Embryonic facial prominence (tissue), 1 donor: ENCODE results near the gene ZEB2.

Experiments used
- DNase-seq: peaks from one replicate; pipeline ENCODE4 v3.0.0-alpha.2; 2016; ENCODE audit errors: extremely low spot score

The ZEB2 gene

GRCh38 chr2:144496092-144496976 lies 23.6 kb downstream of the ZEB2 start:
- DNase-seq, result no peak

- DNase-seq, result no peak
These were observed 24.5 kb downstream of the ZEB2 start for GRCh38 chr2:144495227-144496091.

GRCh38 chr2:144493027-144493809 lies 26.7 kb downstream of the ZEB2 start:
- DNase-seq, result no peak

GRCh38 chr2:144490857-144491256 lies 29.1 kb downstream of the ZEB2 start:
- DNase-seq, result no peak

GRCh38 chr2:144490017-144490416 lies 29.9 kb downstream of the ZEB2 start:
- DNase-seq, result no peak

- no peak for DNase-seq
These were observed 30.5 kb downstream of the ZEB2 start for GRCh38 chr2:144489315-144489916.

GRCh38 chr2:144484201-144484948 lies 35.5 kb downstream of the ZEB2 start:
- DNase-seq, result no peak

GRCh38 chr2:144481666-144482065 lies 38.3 kb downstream of the ZEB2 start:
- DNase-seq, result no peak

- DNase-seq, result no peak
These were observed 38.8 kb downstream of the ZEB2 start for GRCh38 chr2:144481109-144481508.

- no peak for DNase-seq
These were observed 39.6 kb downstream of the ZEB2 start for GRCh38 chr2:144480285-144480684.

GRCh38 chr2:144479659-144480058 lies 40.3 kb downstream of the ZEB2 start:
- no peak for DNase-seq

- no peak for DNase-seq
These were observed 40.8 kb downstream of the ZEB2 start for GRCh38 chr2:144479138-144479537.

GRCh38 chr2:144477957-144478311 lies 42.0 kb downstream of the ZEB2 start:
- DNase-seq, result no peak

GRCh38 chr2:144477281-144477956 lies 42.5 kb downstream of the ZEB2 start:
- DNase-seq, result no peak

GRCh38 chr2:144476682-144477081 lies 43.2 kb downstream of the ZEB2 start:
- no peak for DNase-seq

GRCh38 chr2:144475569-144476275 lies 44.2 kb downstream of the ZEB2 start:
- no peak for DNase-seq

GRCh38 chr2:144475044-144475443 lies 44.9 kb downstream of the ZEB2 start:
- no peak for DNase-seq

GRCh38 chr2:144474017-144474416 lies 45.9 kb downstream of the ZEB2 start:
- DNase-seq, result no peak

GRCh38 chr2:144472911-144473310 lies 47.0 kb downstream of the ZEB2 start:
- DNase-seq, result no peak

GRCh38 chr2:144472046-144472412 lies 47.9 kb downstream of the ZEB2 start:
- no peak for DNase-seq
